ENCODE results near the gene DKKL1. TPM values are rescaled to one million over a fixed set of nuclear protein-coding genes. Genes with fewer than 3 reads are reported as not detected.
A peak's percentile ranks its signal among the peaks of the same experiment; 100 is the strongest.

The DKKL1 gene
- total RNA-seq, 1 donor from 2014 or later: 0.92 TPM

DNA sequence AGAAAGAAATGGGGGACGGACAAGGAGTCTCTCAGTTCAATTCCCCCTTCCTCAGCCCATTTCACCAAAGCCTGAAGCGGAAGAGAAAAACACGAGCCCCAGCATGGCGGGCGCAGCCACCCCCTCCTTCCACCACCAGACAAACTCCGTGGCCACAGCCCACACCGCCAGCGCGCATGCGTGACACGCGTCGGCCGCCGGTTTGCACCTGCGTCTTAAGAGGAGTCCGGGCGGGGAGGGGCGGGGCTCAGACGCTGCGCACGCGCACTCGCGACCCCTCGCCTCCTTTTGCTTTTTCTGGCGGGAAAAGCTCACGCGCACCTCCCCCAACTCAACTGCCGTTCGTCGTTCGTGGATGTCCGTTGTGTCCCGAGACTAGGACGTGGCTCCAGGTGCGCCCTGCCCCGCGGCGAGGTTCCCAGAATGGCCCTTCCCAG, 24.3 kb downstream of the DKKL1 start, which contains the start of gene KASH5:
Gene KASH5, plus strand, starts transcription at position 314 of the 437 bp plus-strand sequence. CDS start 2,635 bp downstream, outside the sequence.
- peaks cover 1% of the 10 kb centered on the region for H3K9me3 ChIP-seq
- DNase-seq (peak; percentile 90), ATAC-seq (peak; percentile 81 to 88)
- no peak for TF ChIP-seq CTCF (IDR thresholded peaks at IDR 0.05)
- intact Hi-C loops (cut with DNase I): no loop called here
- H3K27ac ChIP-seq: no peak within 1 kb of the TSS
- H3K36me3 ChIP-seq: no peaks in the 10 kb centered on the region
- H3K4me3 ChIP-seq: peak within 1 kb of the TSS; percentile 29
- H3K27me3 ChIP-seq (ENCODE audit: low read depth): no peaks in the 10 kb centered on the region
- H3K4me1 ChIP-seq: no peaks in the 10 kb centered on the region

DNA sequence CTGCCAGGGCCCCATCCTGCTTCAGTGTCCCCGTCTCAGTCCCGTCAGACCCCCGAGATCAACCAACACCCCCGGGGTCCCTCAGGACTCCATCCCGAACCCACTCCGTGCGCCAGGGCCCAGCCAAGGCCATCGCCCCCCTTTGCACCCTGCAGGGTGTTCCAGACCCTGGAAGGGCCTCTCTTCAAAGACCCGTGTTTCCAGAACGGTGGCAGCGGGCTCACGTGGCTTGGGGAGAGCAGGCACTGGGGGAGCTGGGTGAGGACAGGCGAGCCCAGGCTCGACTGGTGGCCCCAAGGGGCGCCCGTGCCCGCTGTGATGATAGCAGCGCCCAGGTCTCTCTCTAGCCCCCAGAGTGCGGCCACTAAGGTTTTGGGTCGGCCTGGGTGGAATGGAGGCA, 25.7 kb downstream of the DKKL1 start:
- TF ChIP-seq CTCF (IDR thresholded peaks at IDR 0.05): no peak
- H3K4me3 ChIP-seq: no peak overlapping the region
- intact Hi-C loops (cut with DNase I): no loop called here
- DNase-seq (no peak), ATAC-seq (no peak)
- H3K9me3 ChIP-seq: no peaks in the 10 kb centered on the region
- no peak overlapping the region for H3K27ac ChIP-seq
- H3K27me3 ChIP-seq (ENCODE audit: low read depth): no peaks in the 10 kb centered on the region
- no peaks in the 10 kb centered on the region for H3K4me1 ChIP-seq
- no peaks in the 10 kb centered on the region for H3K36me3 ChIP-seq

- Histone ChIP-seq H3K9me3 (no peaks in the 10 kb centered on the region), H3K27ac (no peak overlapping the region), H3K4me1 (no peaks in the 10 kb centered on the region), H3K36me3 (no peaks in the 10 kb centered on the region), H3K27me3 (ENCODE audit: low read depth) (no peaks in the 10 kb centered on the region), H3K4me3 (no peak overlapping the region)
- ATAC-seq (no peak), DNase-seq (no peak)
- TF ChIP-seq CTCF (IDR thresholded peaks at IDR 0.05): no peak
- intact Hi-C loops (cut with DNase I): loop anchor here (10.0 kb wide), 1 partner anchor 54 kb away; the partner anchor contains the start of gene SLC17A7
Observed at GRCh38 chr19:49390131-49390928, 26.7 kb downstream of the DKKL1 start.

DNA sequence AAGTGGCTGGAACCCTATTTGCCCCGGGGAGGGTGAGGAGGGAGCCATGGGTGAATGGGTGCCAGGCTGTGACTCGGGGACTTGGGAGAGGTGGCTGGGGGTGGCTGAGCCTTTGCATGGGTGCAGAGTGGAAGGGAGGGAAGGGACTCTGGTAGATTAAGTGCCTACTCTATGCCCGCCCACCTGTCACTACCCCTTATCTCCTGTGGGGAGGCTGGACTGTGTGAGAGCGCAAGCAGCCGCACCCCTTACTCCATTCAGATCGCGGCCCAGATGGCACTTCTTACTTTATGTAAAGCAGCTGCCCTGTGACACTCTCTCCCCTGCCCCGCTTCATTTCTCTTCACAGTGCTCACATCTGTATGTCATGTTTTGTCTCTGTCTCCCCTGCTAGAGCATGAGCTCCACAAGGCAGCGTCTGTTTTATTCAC, 27.3 kb downstream of the DKKL1 start:
- intact Hi-C loops (cut with DNase I): loop anchor here (10.0 kb wide), 1 partner anchor 54 kb away; the partner anchor contains the start of gene SLC17A7
- Histone ChIP-seq H3K36me3 (no peaks in the 10 kb centered on the region), H3K4me1 (no peaks in the 10 kb centered on the region), H3K9me3 (no peaks in the 10 kb centered on the region), H3K4me3 (no peak overlapping the region), H3K27ac (no peak overlapping the region), H3K27me3 (ENCODE audit: low read depth) (no peaks in the 10 kb centered on the region)
- ATAC-seq (no peak), DNase-seq (no peak)
- no peak for TF ChIP-seq CTCF (IDR thresholded peaks at IDR 0.05)

- H3K27ac ChIP-seq: no peak overlapping the region
- no peaks in the 10 kb centered on the region for H3K36me3 ChIP-seq
- intact Hi-C loops (cut with DNase I): loop anchor here (10.0 kb wide), 1 partner anchor 53 kb away; the partner anchor contains the start of gene SLC17A7
- no peaks in the 10 kb centered on the region for H3K9me3 ChIP-seq
- TF ChIP-seq CTCF (IDR thresholded peaks at IDR 0.05): peak; percentile 85
- H3K4me1 ChIP-seq: no peaks in the 10 kb centered on the region
- no peaks in the 10 kb centered on the region for H3K27me3 ChIP-seq (ENCODE audit: low read depth)
- H3K4me3 ChIP-seq: no peak overlapping the region
- DNase-seq: peak; percentile 81
- ATAC-seq: peak; percentile 78 to 85
Observed at GRCh38 chr19:49391581-49392399, 28.1 kb downstream of the DKKL1 start.
